Measurements from ENCODE around the gene CACNA2D1. TPM values are rescaled to one million over a fixed set of nuclear protein-coding genes. Genes with fewer than 3 reads are reported as not detected.

Gene CACNA2D1
- total RNA-seq, 4 donors from 2014 or later, result 30.6 to 60.0 (median 45.7) TPM

DNA sequence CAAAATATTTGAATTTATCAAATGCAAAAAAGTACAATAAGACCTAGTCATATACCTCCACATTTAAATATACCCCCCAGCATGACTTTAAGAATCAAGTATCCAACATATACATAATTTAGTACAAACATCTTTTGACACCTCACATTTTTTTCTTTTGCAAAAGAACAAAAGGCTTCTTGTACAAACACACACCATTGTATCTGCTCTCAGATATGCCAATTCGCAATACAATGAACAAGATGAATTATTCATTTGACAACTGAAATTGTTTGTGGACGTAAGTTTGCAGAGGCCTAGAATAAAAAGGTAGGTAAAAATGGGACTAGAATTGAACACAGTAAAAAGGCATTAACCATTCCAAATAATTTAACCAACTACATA, 154.4 kb downstream of the CACNA2D1 start:
- intact Hi-C loops (cut with DNase I), result no loop called here
- WGBS, result 81% methylated on average over 2 of the region's 2 CpGs
- no peaks in the 10 kb centered on the region for H3K27me3 ChIP-seq
- H3K9me3 ChIP-seq, result no peaks in the 10 kb centered on the region
- no peak overlapping the region for H3K27ac ChIP-seq (replicated peaks in 1 of 4)
- no peak overlapping the region for H3K4me3 ChIP-seq
- H3K36me3 ChIP-seq, result no peaks in the 10 kb centered on the region
- no peak for DNase-seq (ENCODE audit: extremely low spot score)
- TF ChIP-seq POLR2AphosphoS5 (IDR thresholded peaks at IDR 0.05) (no peak), POLR2A (IDR thresholded peaks at IDR 0.05; ENCODE audit: low read depth) (no peak), EP300 (IDR thresholded peaks at IDR 0.05) (no peak)
- TF ChIP-seq, protein P1, sequence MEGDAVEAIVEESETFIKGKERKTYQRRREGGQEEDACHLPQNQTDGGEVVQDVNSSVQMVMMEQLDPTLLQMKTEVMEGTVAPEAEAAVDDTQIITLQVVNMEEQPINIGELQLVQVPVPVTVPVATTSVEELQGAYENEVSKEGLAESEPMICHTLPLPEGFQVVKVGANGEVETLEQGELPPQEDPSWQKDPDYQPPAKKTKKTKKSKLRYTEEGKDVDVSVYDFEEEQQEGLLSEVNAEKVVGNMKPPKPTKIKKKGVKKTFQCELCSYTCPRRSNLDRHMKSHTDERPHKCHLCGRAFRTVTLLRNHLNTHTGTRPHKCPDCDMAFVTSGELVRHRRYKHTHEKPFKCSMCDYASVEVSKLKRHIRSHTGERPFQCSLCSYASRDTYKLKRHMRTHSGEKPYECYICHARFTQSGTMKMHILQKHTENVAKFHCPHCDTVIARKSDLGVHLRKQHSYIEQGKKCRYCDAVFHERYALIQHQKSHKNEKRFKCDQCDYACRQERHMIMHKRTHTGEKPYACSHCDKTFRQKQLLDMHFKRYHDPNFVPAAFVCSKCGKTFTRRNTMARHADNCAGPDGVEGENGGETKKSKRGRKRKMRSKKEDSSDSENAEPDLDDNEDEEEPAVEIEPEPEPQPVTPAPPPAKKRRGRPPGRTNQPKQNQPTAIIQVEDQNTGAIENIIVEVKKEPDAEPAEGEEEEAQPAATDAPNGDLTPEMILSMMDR (IDR thresholded peaks at IDR 0.05), result no peak
- peaks cover 4 to 26% (median 16%) of the 10 kb centered on the region in 4 donors for H3K4me1 ChIP-seq

GRCh38 chr7:82286798-82287140, 156.8 kb downstream of the CACNA2D1 start:
- Histone ChIP-seq H3K4me3 (no peak overlapping the region), H3K9me3 (no peaks in the 10 kb centered on the region), H3K36me3 (no peaks in the 10 kb centered on the region), H3K27me3 (no peaks in the 10 kb centered on the region), H3K27ac (replicated peaks in 1 of 4) (no peak overlapping the region), H3K4me1 (peaks cover 4 to 26% (median 16%) of the 10 kb centered on the region in 4 donors)
- DNase-seq (ENCODE audit: extremely low spot score), result no peak
- 81% methylated on average over 2 of the region's 2 CpGs for WGBS
- intact Hi-C loops (cut with DNase I), result no loop called here
- TF ChIP-seq EP300 (IDR thresholded peaks at IDR 0.05) (no peak), POLR2A (IDR thresholded peaks at IDR 0.05; ENCODE audit: low read depth) (no peak), POLR2AphosphoS5 (IDR thresholded peaks at IDR 0.05) (no peak)
- TF ChIP-seq, protein P1 (IDR thresholded peaks at IDR 0.05), result no peak

- Histone ChIP-seq H3K27me3 (no peaks in the 10 kb centered on the region), H3K9me3 (no peaks in the 10 kb centered on the region), H3K27ac (replicated peaks in 1 of 4) (no peak overlapping the region), H3K4me1 (peaks cover 4 to 26% (median 16%) of the 10 kb centered on the region in 4 donors), H3K4me3 (no peak overlapping the region), H3K36me3 (no peaks in the 10 kb centered on the region)
- intact Hi-C loops (cut with DNase I), result no loop called here
- no peak for TF ChIP-seq EP300 (IDR thresholded peaks at IDR 0.05)
- TF ChIP-seq, protein P1 (IDR thresholded peaks at IDR 0.05), result no peak
- TF ChIP-seq POLR2A (IDR thresholded peaks at IDR 0.05; ENCODE audit: low read depth), result no peak
- TF ChIP-seq POLR2AphosphoS5 (IDR thresholded peaks at IDR 0.05), result no peak
- no peak for DNase-seq (ENCODE audit: extremely low spot score)
- 78% methylated on average over 4 of the region's 4 CpGs for WGBS
Measured at GRCh38 chr7:82286096-82286797, 157.3 kb downstream of the CACNA2D1 start.

DNA sequence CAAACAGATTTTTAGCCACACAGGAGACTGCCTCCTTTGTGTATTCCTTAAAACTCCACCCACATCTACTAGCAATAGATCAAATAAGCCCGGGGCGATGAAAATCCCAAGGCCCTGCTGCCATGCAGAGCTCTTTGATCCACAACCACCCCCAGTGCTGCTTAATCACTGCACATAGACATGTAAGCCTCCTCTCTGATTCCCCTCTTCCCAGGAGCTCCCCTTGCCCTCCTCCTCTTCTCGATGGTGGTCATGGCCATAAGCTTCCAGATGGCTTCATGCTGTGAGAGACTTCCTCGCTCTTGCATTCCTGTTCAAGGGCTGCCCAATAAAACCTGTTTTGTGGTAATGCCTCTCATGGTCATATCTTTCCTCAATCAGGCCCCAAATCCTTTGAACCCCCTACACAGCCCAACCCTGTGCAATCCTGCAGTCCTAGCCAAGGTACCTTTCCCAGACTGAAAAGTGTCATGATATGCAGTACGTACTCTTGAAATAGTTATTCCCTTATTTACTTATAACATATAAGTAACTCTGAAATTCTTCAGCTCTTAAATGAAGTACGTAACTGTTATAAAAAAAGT, 158.5 kb downstream of the CACNA2D1 start:
- H3K4me3 ChIP-seq, result no peak overlapping the region
- 85% methylated on average over 6 of the region's 6 CpGs for WGBS
- H3K4me1 ChIP-seq, result peaks cover 4 to 26% (median 16%) of the 10 kb centered on the region in 4 donors
- TF ChIP-seq EP300 (IDR thresholded peaks at IDR 0.05), result no peak
- TF ChIP-seq POLR2AphosphoS5 (IDR thresholded peaks at IDR 0.05), result no peak
- TF ChIP-seq, protein P1 (IDR thresholded peaks at IDR 0.05), result no peak
- no peak for TF ChIP-seq POLR2A (IDR thresholded peaks at IDR 0.05; ENCODE audit: low read depth)
- DNase-seq (ENCODE audit: extremely low spot score), result no peak
- no peak overlapping the region for H3K27ac ChIP-seq (replicated peaks in 1 of 4)
- intact Hi-C loops (cut with DNase I), result no loop called here
- H3K36me3 ChIP-seq, result no peaks in the 10 kb centered on the region
- H3K27me3 ChIP-seq, result no peaks in the 10 kb centered on the region
- H3K9me3 ChIP-seq, result no peaks in the 10 kb centered on the region
